Epidermal melanocyte (primary cell): Measurements from ENCODE around the gene THBS2.
A peak's percentile ranks its signal among the peaks of the same experiment; 100 is the strongest.

ENCODE experiments used
- DNase-seq: peaks from one replicate; pipeline ENCODE4 v3.0.0; 2011; ENCODE audit warnings: low spot score; ENCODE audit not compliant: insufficient read length

Gene THBS2

GRCh38 chr6:169250660-169251059, 3.0 kb downstream of the THBS2 start:
- peak; percentile 72 for DNase-seq

GRCh38 chr6:169249057-169249456, 4.6 kb downstream of the THBS2 start:
- DNase-seq = no peak

DNA sequence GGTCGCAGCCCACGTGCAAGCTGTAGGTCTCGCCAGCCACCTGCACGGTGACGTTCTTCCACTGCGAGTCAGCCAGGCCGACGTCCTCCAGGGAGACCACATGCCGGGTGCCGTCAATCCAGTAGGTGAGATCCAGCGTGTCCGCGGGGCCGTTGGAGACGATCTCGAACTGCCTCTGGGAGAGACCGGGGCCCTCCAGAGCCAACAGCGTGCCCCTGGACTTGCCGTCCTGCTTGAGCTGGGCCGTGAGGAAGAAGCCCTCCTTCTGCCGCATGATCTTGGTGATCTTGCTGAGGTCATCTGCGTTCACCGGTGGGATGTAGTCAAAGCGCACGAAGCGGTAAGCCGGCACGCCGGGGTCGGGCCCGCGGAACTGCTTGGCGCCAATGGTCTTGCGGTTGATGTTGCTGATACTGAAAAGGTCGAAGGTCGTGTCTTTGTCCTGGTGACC, 5.1 kb downstream of the THBS2 start:
- DNase-seq = no peak

DNA sequence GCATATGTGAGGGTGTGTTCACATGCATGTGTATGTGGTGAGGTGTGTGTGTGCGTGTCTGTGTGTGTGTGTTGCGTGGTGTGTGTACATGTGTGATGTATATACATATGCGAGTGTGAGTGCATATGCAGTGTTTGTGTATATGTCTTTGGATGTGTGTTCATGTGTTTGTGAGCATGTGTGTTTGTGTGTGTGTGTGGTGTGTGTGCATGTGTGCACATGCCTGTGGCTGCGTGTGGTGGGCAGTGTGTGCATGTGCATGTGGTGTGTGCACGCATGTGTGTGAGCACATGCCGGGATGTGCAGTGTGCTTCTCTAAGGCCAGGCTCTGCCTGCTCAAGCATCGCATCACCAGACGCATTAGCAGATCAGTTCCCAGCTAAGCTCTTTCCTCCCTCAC, 5.7 kb downstream of the THBS2 start:
- DNase-seq = no peak

GRCh38 chr6:169247419-169247818, 6.2 kb downstream of the THBS2 start:
- DNase-seq = no peak

DNA sequence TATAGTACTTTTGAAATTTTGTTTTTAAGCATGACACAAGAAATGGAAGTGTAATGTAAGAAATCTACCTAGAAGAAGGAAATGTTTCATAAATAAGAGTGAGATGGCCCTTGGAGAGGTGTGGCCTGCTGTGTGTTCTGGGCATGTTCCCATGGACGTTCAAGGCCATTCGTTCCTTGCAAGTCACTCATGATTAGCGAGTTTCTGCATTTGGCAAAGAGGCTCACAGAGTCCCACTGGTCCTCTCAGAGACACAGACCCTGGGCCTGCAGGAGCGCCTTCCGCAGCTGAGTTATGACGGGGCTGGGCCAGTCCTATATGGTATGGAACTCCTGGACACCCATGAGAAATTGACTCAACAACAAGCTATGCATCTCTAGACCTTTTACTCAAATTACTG, 7.2 kb downstream of the THBS2 start:
- no peak for DNase-seq

GRCh38 chr6:169244684-169245383, 8.8 kb downstream of the THBS2 start:
- DNase-seq = no peak

DNA sequence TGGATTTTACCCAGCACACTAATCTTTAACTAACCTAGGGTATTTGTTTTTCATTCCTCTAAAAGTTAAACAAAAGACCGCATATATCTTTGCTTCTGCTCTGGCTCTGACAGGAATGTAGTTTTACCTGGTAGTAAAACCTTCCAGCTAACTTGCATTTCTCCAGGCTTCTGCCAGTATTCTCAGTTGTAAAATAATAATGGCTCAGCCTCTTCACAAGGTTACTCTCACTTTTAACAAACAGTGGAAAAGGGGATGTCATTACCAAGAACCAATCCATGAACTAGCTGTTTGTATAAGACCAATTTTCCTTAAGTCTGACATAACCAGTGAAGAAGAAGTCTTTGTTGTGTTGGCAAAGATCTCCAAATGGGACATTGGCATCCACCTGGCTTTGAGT, 10.0 kb downstream of the THBS2 start:
- no peak for DNase-seq

DNA sequence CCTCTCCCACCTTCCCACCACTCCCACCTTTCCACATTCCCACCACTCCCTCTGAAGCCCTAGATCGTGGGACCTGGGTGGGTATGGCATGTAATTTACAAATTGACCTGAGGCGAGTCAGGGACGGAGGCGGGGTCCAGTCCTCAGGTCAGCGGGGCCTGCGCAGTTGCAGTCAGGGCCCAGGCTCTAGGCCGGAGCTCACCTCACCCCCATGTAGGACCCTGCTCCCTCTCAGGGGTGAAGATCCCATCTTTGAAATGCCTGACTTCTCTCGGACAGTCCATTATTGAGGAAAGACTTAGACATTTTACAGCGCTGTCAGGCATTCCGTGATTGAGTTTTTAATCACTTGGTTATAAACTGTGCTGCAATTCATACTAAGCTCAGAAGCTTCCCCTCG, 10.5 kb downstream of the THBS2 start:
- DNase-seq = no peak

DNA sequence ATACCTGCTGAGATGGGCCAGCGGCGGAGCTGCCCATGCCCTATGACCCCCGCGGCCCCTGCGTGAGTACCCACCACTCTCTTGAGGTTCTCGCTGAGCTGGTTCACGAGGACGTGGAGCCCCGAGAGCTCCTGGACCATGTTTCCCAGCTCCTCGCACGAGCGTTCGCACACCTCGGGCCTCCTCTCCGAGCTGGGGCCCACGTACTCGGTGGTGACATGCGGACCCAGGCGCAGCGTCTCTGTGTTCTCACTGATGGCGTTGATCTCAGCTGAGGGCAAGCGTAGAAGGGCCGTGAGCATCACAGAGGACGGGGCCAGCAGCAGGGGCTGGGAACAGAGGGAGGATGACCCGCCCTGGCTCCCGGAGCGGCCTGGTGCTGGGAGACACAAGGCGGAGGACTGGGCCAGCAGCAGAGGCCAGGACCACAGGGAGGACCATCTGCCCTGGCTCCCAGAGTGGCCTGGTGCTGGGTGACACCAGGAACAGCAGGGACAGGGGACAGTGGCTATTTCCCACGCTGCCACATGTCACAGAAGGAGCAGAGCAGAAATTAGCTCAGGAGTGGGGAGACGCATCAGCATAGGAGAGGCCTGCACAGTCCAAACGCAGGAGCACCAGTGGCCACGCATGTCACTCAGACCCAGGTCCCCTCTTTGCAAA, 11.8 kb downstream of the THBS2 start:
- no peak for DNase-seq

GRCh38 chr6:169240591-169241390, 12.9 kb downstream of the THBS2 start:
- DNase-seq = no peak

GRCh38 chr6:169240125-169240524, 13.5 kb downstream of the THBS2 start:
- no peak for DNase-seq

GRCh38 chr6:169239181-169239580, 14.5 kb downstream of the THBS2 start:
- no peak for DNase-seq

GRCh38 chr6:169238766-169239165, 14.9 kb downstream of the THBS2 start:
- DNase-seq = no peak

- DNase-seq = no peak
Measured at GRCh38 chr6:169237496-169238134, 16.0 kb downstream of the THBS2 start.

GRCh38 chr6:169236988-169237387, 16.7 kb downstream of the THBS2 start:
- DNase-seq = no peak

DNA sequence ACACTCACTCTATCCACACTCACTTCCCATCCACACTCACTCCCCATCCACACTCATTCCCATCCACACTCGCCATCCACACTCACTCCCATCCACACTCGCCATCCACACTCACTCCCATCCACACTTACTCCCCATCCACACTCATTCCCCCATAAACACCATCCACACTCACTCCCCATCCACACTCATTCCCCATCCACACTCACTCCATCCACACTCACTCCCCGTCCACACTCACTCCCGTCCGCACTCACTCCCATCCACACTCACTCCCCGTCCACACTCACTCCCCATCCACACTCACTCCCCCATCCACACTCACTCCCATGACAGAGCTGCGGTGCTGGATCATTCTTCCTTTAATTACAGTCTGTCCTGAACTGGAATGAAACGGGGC, 17.1 kb downstream of the THBS2 start:
- no peak for DNase-seq

DNA sequence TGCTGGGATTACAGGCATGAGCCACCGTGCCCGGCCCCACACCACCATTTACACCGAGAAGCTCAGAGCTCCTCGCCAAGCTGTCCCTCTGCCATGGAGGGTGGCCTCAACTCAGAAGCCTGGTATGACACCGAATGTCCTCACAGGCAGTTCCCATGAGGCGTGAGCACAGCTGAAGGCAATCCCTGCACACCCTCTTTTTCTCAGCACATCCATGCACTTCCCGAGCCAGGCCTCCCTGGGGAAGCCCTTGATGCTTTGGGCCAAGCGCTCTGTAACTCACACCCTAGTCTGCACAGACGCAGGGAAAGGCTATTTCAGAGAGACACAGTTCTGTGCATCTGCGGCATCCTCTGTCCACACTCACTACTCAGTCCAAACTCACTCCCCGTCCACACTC, 18.4 kb downstream of the THBS2 start:
- no peak for DNase-seq

- DNase-seq = no peak
Measured at GRCh38 chr6:169234634-169235033, 19.0 kb downstream of the THBS2 start.

- DNase-seq = no peak
Measured at GRCh38 chr6:169233832-169234231, 19.8 kb downstream of the THBS2 start.

DNA sequence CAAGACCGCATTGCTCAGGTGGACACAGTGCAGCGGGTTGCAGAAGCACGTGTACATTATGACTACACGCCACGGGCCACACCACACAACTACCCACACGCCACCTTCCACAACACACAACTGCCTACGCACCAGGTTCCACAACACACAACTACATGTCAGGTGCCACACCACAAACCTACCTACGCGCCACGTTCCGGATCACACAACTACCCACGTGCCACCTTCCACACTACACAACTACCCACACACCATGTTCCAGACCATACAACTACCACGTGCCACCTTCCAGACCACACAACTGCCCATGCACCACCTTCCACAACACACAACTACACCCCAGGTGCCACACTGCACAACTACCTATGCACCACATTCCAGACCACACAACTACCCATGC, 20.5 kb downstream of the THBS2 start:
- DNase-seq = no peak

DNA sequence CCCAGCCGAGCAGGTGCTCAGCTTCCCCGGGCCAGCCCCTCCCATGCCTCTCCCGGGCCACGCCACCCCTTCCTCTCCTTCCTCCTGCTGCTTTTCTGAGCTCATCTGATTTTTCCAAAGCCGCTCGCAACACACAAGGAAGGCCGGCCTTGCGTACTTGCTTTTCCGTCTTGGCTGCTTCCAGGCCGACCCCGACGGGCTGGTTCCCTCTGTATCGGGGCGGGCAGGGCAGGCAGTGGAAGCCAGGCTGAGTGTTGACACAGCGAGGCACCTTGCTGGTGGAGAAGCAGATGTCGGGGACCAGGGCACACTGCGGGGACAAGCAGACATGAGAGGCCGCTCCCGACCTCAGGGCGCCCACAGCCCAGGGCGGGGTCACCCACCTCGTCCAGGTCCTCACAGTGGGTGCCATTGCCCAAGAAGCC, 21.1 kb downstream of the THBS2 start:
- no peak for DNase-seq
